ENCODE data around the gene ADAMTSL1. TPM values are rescaled to one million over a fixed set of nuclear protein-coding genes. Genes with fewer than 3 reads are reported as not detected.

The ADAMTSL1 gene
- polyA plus RNA-seq, 2 of the 4 experiments (the other 2 are of a cell fraction): 0.03 TPM; not detected in 1

GRCh38 chr9:18545636-18546360 lies 71.8 kb downstream of the ADAMTSL1 start:
- 5% methylated on average over 3 of the region's 3 CpGs for WGBS (ENCODE audit: missing lambda C conversion rate)
- Histone ChIP-seq H3K4me2 (no peak overlapping the region), H3K4me3 (no peak overlapping the region), H3K27ac (no peak overlapping the region), H3K9me3 (no peaks in the 10 kb centered on the region), H3K4me1 (no peaks in the 10 kb centered on the region)
- no peak for DNase-seq (ENCODE audit: low read depth in 1 of 2, low spot score in 1 of 2)
- TF ChIP-seq EHF (CRISPR knock-in tag; IDR thresholded peaks at IDR 0.05) (no peak), SMC3 (IDR thresholded peaks at IDR 0.05) (no peak), HES2 (IDR thresholded peaks at IDR 0.05) (no peak), NFE2L2 (conservative IDR thresholded peaks at IDR 0.05; ENCODE audit: low read length) (no peak), ZSCAN20 (CRISPR knock-in tag; IDR thresholded peaks at IDR 0.05) (no peak), POLR2AphosphoS2 (conservative IDR thresholded peaks at IDR 0.05; ENCODE audit: low read length) (no peak), HDAC2 (IDR thresholded peaks at IDR 0.05) (no peak)
- no peak for FAIRE-seq
- ChIA-PET POLR2A (no interaction called here), CTCF (no interaction called here)
- ATAC-seq: no peak

GRCh38 chr9:18548456-18548855 lies 74.5 kb downstream of the ADAMTSL1 start:
- no peaks in the 10 kb centered on the region for H3K9me3 ChIP-seq
- H3K4me2 ChIP-seq: no peak overlapping the region
- ChIA-PET CTCF (no interaction called here), POLR2A (no interaction called here)
- WGBS (ENCODE audit: missing lambda C conversion rate): 35% methylated on average over 1 of the region's 1 CpG
- no peak for ATAC-seq
- no peaks in the 10 kb centered on the region for H3K4me1 ChIP-seq
- TF ChIP-seq MAX (IDR thresholded peaks at IDR 0.05) (no peak), MAFK (IDR thresholded peaks at IDR 0.05; ENCODE audit: partially characterized antibody) (peak; percentile 89), CEBPB (IDR thresholded peaks at IDR 0.05) (no peak), BCL3 (IDR thresholded peaks at IDR 0.05) (no peak)
- no peak overlapping the region for H3K27ac ChIP-seq
- no peak for FAIRE-seq
- DNase-seq (ENCODE audit: low read depth in 1 of 2, low spot score in 1 of 2): no peak
- H3K4me3 ChIP-seq: no peak overlapping the region

GRCh38 chr9:18549772-18550171 lies 75.8 kb downstream of the ADAMTSL1 start:
- CTCF ChIA-PET: no interaction called here

More at GRCh38 chr9:18549772-18550171, 75.8 kb downstream of the ADAMTSL1 start:
- POLR2A ChIA-PET: no interaction called here
- no peak overlapping the region for H3K4me3 ChIP-seq
- H3K4me2 ChIP-seq: no peak overlapping the region
- DNase-seq (ENCODE audit: low read depth in 1 of 2, low spot score in 1 of 2): no peak
- H3K9me3 ChIP-seq: no peaks in the 10 kb centered on the region
- 6% methylated on average over 3 of the region's 3 CpGs for WGBS (ENCODE audit: missing lambda C conversion rate)
- no peak for ATAC-seq
- FAIRE-seq: no peak
- no peaks in the 10 kb centered on the region for H3K4me1 ChIP-seq
- no peak overlapping the region for H3K27ac ChIP-seq
- TF ChIP-seq MAZ (IDR thresholded peaks at IDR 0.05; ENCODE audit: borderline replicate concordance, low read depth, low read length): no peak
- TF ChIP-seq HOXB13 (CRISPR knock-in tag; IDR thresholded peaks at IDR 0.05; ENCODE audit: low read depth): no peak
- no peak for TF ChIP-seq FOXS1 (CRISPR knock-in tag; IDR thresholded peaks at IDR 0.05)
- TF ChIP-seq ZC3H11A (IDR thresholded peaks at IDR 0.05): no peak
- TF ChIP-seq SMC3 (IDR thresholded peaks at IDR 0.05): no peak
- TF ChIP-seq ZFP36 (IDR thresholded peaks at IDR 0.05; ENCODE audit: borderline replicate concordance, partially characterized antibody): no peak
- TF ChIP-seq POLR2AphosphoS2 (conservative IDR thresholded peaks at IDR 0.05; ENCODE audit: low read length): no peak
- no peak for TF ChIP-seq POLR2A (IDR thresholded peaks at IDR 0.05; ENCODE audit: low read length)
- no peak for TF ChIP-seq ZSCAN20 (CRISPR knock-in tag; IDR thresholded peaks at IDR 0.05)
- no peak for TF ChIP-seq NR3C1 (IDR thresholded peaks at IDR 0.05)
- no peak for TF ChIP-seq RFX5 (IDR thresholded peaks at IDR 0.05)
- TF ChIP-seq MAX (IDR thresholded peaks at IDR 0.05): no peak
- TF ChIP-seq TP53 (CRISPR knock-in tag; IDR thresholded peaks at IDR 0.05): no peak
- TF ChIP-seq HMGXB4 (CRISPR knock-in tag; IDR thresholded peaks at IDR 0.05; ENCODE audit: borderline replicate concordance): no peak
- TF ChIP-seq FOSL2 (IDR thresholded peaks at IDR 0.05): no peak
- no peak for TF ChIP-seq FOSL2 (CRISPR knock-in tag; IDR thresholded peaks at IDR 0.05)
- no peak for TF ChIP-seq E2F6 (IDR thresholded peaks at IDR 0.05; ENCODE audit: borderline replicate concordance, low read depth)
- no peak for TF ChIP-seq CBX8 (IDR thresholded peaks at IDR 0.05)
- no peak for TF ChIP-seq PBX3 (IDR thresholded peaks at IDR 0.05)
- no peak for TF ChIP-seq JUN (IDR thresholded peaks at IDR 0.05)
- TF ChIP-seq RCOR1 (IDR thresholded peaks at IDR 0.05; ENCODE audit: low read depth, low read length): no peak
